Stimulated activated naive CD8-positive, alpha-beta T cell treated with anti-CD3 and anti-CD28 coated beads, Interleukin-15, Interleukin-2, amounts not matched to agents 100 ng/mL and 50 ng/mL, for 24 hours (primary cell): ENCODE measurements around the gene CETP.
A peak's percentile ranks its signal among the peaks of the same experiment; 100 is the strongest.

Experiments
- H3K27ac Mint-ChIP-seq: one replicate; pipeline ENCODE4 v1.8.0; 2021; ENCODE audit warnings: mild to moderate bottlenecking, mixed read lengths
- H3K27me3 Mint-ChIP-seq: one replicate; pipeline ENCODE4 v1.8.0; 2021; ENCODE audit warnings: mixed read lengths
- H3K36me3 Mint-ChIP-seq: one replicate; pipeline ENCODE4 v1.8.0; 2021; ENCODE audit warnings: low read depth, mixed read lengths
- H3K4me1 Mint-ChIP-seq: one replicate; pipeline ENCODE4 v1.8.0; 2021; ENCODE audit warnings: low read depth, mixed read lengths
- H3K4me3 Mint-ChIP-seq: one replicate; pipeline ENCODE4 v1.8.0; 2021; ENCODE audit warnings: mild to moderate bottlenecking, mixed read lengths
- H3K9me3 Mint-ChIP-seq: one replicate; pipeline ENCODE4 v1.8.0; 2021; ENCODE audit warnings: mixed read lengths

CETP gene

DNA sequence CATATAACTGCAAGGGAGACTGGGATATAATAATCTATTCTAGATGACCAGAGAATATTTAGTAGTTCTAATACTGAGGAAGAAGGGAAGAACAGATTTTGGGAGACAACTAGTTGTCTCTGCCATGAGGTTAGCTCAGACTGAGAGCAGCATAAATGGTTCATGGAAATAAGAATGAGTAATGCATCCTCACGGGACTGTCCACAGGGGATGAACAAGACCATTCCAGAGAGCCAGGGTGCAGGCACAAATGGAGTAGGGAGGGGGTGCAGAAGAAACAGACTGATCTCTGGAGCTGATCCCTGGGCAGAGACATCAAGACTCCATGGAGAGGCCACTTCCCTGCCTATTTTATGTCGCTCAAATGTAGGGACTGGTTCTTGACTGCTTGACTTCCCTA is 58.0 kb downstream of the CETP start:
- Mint-ChIP-seq H3K4me1 (peaks cover 78% of the 10 kb centered on the region), H3K36me3 (peaks cover 71% of the 10 kb centered on the region), H3K4me3 (no peak overlapping the region), H3K27me3 (no peaks in the 10 kb centered on the region), H3K27ac (no peak overlapping the region), H3K9me3 (no peaks in the 10 kb centered on the region)

DNA sequence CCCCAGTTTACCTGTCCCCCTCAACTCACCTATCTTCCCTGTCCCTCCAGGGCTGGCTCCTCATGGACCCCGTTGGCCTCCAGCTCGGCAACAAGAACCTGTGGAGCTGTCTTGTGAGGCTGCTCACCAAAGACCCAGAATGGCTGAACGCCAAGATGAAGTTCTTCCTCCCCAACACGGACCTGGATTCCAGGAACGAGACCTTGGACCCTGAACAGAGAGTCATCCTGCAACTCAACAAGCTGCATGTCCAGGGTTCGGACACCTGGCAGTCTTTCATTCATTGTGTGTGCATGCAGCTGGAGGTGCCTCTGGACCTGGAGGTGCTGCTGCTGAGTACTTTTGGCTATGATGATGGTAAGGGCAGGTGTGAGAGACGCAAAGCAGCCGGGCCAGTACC is 58.9 kb downstream of the CETP start:
- H3K4me1 Mint-ChIP-seq, result peaks cover 79% of the 10 kb centered on the region
- H3K27ac Mint-ChIP-seq, result no peak overlapping the region
- H3K4me3 Mint-ChIP-seq, result no peak overlapping the region
- H3K36me3 Mint-ChIP-seq, result peaks cover 74% of the 10 kb centered on the region
- no peaks in the 10 kb centered on the region for H3K27me3 Mint-ChIP-seq
- H3K9me3 Mint-ChIP-seq, result no peaks in the 10 kb centered on the region

DNA sequence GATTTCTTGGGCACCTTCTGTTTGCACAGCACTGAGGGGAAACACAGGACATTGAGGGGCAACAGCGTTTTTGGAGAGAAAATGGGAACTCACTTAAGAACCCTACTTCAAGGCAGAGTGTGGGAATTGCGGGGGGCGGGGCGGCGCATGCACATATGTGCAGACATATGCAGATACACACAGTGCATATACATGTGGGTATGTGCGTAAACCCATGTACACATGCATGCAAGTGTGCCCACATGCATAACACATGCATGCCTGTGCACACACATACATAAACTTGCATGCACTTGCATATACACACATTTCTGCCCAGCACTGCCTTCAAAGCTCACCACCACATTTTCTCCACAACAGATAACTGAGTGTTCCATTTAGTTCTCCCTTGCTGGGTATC is 60.0 kb downstream of the CETP start:
- Mint-ChIP-seq H3K4me1 (peaks cover 82% of the 10 kb centered on the region), H3K27me3 (no peaks in the 10 kb centered on the region), H3K4me3 (no peak overlapping the region), H3K36me3 (peaks cover 78% of the 10 kb centered on the region), H3K9me3 (no peaks in the 10 kb centered on the region), H3K27ac (peak overlapping the region; percentile 29)

DNA sequence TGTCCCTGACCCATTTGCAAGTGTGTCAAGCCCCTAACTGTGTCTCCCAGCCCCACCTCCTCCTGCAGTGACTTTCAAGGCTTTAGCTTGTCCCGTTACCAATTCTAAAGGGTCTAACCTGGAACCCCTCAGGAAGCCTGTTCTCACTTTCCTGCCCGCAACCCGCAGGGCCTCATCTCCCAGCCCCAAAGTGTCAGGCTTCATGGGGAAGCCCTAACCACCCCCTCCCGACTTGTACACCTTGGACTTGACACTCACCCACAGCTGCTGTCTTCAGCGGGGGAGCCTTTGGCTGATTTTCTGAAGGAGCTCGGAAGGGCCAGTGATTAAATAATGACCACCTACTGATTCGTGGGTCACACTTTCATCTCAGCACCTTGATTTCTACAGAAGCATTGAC is 60.7 kb downstream of the CETP start:
- peaks cover 78% of the 10 kb centered on the region for H3K36me3 Mint-ChIP-seq
- no peaks in the 10 kb centered on the region for H3K27me3 Mint-ChIP-seq
- peak overlapping the region; percentile 29 for H3K27ac Mint-ChIP-seq
- H3K9me3 Mint-ChIP-seq, result no peaks in the 10 kb centered on the region
- H3K4me1 Mint-ChIP-seq, result peaks cover 82% of the 10 kb centered on the region
- H3K4me3 Mint-ChIP-seq, result peak overlapping the region; percentile 1

DNA sequence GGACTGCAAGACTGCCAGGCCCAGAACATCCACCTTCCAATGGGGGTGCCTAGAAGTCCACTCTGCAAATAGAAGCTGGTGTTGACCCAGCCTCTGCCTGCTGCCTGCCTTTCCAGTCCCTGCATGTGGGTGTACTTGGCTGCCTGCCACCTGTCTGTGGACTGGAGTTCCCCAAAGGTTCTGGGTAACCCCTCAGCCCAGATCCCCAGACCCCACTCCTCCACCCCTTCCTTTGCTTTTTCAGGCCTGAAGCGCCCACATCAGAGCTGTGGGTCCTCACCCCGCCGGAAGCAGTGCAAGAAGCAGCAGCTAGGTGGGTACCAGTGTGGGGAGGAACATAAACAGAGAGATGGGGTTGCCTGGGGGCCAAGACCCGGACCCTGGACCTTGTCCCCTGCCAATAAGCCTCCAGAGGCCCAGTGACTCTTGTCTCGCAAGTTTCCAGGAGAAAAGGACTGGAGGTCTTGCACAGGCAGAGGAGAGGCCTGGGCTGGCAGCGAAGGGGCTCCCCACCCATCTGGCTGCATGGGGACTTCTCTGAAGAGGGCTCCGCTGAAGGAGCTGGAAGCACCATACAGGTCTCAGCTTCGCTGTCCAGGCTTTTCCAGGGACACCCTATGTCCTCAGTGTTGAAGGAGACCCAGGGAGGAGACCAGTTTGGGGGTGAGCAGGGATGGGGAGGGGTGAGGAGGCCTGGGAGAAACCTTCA is 61.9 kb downstream of the CETP start:
- Mint-ChIP-seq H3K9me3 (no peaks in the 10 kb centered on the region), H3K36me3 (peaks cover 76% of the 10 kb centered on the region), H3K27ac (peak overlapping the region; percentile 78), H3K27me3 (no peaks in the 10 kb centered on the region), H3K4me3 (no peak overlapping the region), H3K4me1 (peaks cover 90% of the 10 kb centered on the region)

DNA sequence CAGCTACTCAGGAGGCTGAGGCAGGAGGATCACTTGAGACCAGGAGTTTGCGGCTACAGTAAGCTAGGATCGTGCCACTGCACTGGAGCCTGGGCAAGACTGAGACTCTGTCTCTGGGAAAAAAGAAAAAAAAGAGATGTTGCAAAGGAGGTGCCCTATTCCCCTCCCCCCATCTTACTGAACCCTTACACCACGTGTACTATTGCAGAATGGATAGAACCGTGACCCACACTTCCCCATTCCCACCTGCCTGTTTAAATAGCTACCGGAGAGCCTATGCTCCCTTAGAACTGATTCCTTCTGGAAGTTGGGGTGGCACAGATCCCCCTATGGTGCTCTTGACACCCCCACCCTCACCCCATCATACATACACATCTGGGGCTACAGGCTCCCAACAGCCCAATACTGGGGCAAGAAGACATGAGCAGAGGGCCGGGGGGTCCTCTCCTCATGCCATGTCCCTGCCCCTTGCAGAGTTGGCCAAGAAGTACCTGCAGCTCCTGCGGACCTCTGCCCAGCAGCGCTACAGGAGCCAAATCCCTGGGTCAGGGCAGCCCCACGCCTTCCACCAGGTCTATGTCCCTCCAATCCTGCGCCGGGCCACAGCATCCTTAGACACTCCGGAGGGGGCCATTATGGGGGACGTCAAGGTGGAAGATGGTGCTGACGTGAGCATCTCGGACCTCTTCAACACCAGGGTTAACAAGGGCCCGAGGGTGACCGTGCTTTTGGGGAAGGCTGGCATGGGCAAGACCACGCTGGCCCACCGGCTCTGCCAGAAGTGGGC is 63.3 kb downstream of the CETP start:
- H3K4me1 Mint-ChIP-seq, result peaks cover 94% of the 10 kb centered on the region
- no peaks in the 10 kb centered on the region for H3K27me3 Mint-ChIP-seq
- H3K27ac Mint-ChIP-seq, result no peak overlapping the region
- H3K9me3 Mint-ChIP-seq, result no peaks in the 10 kb centered on the region
- H3K36me3 Mint-ChIP-seq, result peaks cover 74% of the 10 kb centered on the region
- H3K4me3 Mint-ChIP-seq, result no peak overlapping the region

DNA sequence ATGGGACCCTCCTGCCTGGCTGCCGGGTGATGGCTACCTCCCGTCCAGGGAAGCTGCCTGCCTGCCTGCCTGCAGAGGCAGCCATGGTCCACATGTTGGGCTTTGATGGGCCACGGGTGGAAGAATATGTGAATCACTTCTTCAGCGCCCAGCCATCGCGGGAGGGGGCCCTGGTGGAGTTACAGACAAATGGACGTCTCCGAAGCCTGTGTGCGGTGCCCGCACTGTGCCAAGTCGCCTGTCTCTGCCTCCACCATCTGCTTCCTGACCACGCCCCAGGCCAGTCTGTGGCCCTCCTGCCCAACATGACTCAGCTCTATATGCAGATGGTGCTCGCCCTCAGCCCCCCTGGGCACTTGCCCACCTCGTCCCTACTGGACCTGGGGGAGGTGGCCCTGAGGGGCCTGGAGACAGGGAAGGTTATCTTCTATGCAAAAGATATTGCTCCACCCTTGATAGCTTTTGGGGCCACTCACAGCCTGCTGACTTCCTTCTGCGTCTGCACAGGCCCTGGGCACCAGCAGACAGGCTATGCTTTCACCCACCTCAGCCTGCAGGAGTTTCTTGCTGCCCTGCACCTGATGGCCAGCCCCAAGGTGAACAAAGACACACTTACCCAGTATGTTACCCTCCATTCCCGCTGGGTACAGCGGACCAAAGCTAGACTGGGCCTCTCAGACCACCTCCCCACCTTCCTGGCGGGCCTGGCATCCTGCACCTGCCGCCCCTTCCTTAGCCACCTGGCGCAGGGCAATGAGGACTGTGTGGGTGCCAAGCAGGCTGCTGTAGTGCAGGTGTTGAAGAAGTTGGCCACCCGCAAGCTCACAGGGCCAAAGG is 64.4 kb downstream of the CETP start:
- Mint-ChIP-seq H3K27me3 (no peaks in the 10 kb centered on the region), H3K27ac (no peak overlapping the region), H3K9me3 (no peaks in the 10 kb centered on the region), H3K36me3 (peaks cover 76% of the 10 kb centered on the region), H3K4me1 (peaks cover 94% of the 10 kb centered on the region), H3K4me3 (no peak overlapping the region)

DNA sequence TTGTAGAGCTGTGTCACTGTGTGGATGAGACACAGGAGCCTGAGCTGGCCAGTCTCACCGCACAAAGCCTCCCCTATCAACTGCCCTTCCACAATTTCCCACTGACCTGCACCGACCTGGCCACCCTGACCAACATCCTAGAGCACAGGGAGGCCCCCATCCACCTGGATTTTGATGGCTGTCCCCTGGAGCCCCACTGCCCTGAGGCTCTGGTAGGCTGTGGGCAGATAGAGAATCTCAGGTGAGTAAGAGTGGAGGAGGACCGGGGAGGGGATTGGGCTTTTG is 65.0 kb downstream of the CETP start:
- Mint-ChIP-seq H3K4me3 (no peak overlapping the region), H3K9me3 (no peaks in the 10 kb centered on the region), H3K27me3 (no peaks in the 10 kb centered on the region), H3K4me1 (peaks cover 94% of the 10 kb centered on the region), H3K36me3 (peaks cover 76% of the 10 kb centered on the region), H3K27ac (no peak overlapping the region)

DNA sequence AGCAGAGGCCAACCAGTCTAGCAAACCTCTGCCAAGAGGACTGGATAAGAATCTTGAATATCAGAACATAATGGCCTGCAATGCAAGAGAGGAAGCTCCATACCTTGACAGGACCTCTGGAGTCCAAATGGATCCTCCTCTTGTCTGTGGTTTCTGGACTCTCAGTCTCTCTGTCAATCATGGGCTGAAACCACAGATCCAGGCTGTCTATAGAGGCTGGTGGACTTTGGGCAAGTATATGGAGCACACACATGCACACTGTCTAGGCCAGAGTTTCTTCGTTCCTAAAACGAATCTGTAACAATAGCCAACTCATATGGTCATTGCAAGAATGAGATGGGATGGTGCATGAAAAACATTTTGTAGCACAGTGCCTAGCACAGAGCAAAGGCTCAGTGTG is 65.3 kb downstream of the CETP start:
- peaks cover 76% of the 10 kb centered on the region for H3K36me3 Mint-ChIP-seq

DNA sequence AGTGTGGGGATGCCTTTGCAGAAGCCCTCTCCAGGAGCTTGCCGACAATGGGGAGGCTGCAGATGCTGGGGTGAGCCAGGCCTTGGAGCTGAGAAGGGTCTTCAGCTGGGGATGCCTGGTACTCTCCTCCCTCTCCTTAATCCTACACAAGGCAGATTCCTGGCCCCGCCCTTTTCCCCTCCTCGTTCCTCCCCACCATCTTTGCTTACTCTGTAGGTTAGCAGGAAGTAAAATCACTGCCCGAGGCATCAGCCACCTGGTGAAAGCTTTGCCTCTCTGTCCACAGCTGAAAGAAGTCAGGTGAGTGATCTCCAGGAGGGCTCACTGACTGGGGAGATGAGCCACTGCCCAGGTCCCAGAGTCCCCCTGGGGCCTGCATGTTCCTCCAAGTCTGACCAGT is 66.3 kb downstream of the CETP start:
- H3K9me3 Mint-ChIP-seq, result no peaks in the 10 kb centered on the region
- H3K4me1 Mint-ChIP-seq, result peaks cover 82% of the 10 kb centered on the region
- H3K27ac Mint-ChIP-seq, result peak overlapping the region; percentile 21
- no peaks in the 10 kb centered on the region for H3K27me3 Mint-ChIP-seq
- no peak overlapping the region for H3K4me3 Mint-ChIP-seq
- H3K36me3 Mint-ChIP-seq, result peaks cover 70% of the 10 kb centered on the region

More for the DNA sequence above, 65.3 kb downstream of the CETP start:
- Mint-ChIP-seq H3K27me3 (no peaks in the 10 kb centered on the region), H3K9me3 (no peaks in the 10 kb centered on the region), H3K27ac (no peak overlapping the region), H3K4me3 (no peak overlapping the region), H3K4me1 (peaks cover 90% of the 10 kb centered on the region)

DNA sequence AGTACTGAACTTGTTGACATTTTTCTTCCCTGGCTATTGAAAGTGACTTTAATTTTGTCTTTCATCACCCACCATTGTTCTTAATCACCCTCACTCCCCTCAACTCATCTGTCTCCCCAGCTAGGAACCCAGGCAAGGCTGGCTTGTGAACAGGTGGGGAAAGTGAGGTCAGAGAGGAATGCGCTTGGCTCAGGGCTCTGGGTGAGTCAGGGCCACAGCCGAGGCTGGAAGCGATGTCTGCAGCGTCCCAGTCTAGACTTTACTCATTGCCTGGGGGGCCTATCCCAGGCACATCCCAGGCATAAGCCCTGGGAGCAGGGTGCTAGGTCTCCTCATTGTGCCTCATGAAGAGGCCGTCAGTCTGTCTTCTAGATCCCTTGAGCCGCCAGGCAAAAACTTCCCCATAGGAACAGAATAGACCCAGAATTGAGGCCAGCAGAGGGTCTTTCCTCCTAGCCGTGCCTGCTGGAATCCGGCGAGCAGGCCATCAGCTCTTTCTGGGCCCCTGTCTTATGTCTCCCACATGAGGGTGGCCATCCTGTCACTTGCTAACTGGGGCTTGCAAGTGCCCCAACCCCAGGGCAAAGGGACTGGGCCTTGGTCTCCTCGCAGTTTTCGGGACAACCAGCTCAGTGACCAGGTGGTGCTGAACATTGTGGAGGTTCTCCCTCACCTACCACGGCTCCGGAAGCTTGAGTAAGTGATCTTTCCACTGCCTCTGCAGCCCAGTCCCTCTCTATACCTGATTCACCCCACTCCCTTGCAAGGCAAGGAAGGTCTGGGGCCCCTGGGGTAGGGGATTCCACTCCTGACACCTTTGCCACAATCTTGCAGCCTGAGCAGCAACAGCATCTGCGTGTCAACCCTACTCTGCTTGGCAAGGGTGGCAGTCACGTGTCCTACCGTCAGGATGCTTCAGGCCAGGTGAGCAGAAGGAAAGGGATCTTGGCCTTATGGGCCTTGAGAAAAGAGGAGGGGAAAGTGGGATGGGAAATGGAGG is 67.7 kb downstream of the CETP start:
- Mint-ChIP-seq H3K9me3 (no peaks in the 10 kb centered on the region), H3K4me1 (peaks cover 80% of the 10 kb centered on the region), H3K27ac (no peak overlapping the region), H3K36me3 (peaks cover 84% of the 10 kb centered on the region), H3K27me3 (no peaks in the 10 kb centered on the region), H3K4me3 (no peak overlapping the region)

DNA sequence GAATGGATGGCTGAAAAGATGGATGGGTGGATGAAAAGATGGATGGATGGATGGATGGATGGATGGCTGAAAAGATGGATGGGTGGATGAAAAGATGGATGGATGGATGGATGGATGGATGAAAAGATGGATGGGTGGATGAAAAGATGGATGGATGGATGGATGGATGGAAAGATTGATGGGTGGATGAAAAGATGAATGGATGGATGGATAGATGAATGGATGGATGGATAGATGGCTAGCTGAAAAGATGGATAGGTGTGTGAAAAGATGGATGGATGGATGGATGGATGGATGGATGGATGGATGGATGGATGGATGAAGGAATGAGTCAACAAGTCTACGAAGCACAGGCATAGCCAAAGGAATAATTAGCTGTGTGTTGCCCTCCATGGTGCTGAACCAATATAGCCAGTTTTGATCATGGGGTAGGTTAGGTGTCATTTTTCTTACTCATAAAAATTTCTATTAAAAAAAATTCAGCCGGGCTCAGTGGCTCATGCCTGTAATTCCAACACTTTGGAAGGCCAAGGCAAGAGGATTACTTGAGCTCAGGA is 68.7 kb downstream of the CETP start:
- no peaks in the 10 kb centered on the region for H3K27me3 Mint-ChIP-seq
- no peaks in the 10 kb centered on the region for H3K9me3 Mint-ChIP-seq
- peaks cover 78% of the 10 kb centered on the region for H3K4me1 Mint-ChIP-seq
- peaks cover 88% of the 10 kb centered on the region for H3K36me3 Mint-ChIP-seq
- no peak overlapping the region for H3K27ac Mint-ChIP-seq
- H3K4me3 Mint-ChIP-seq, result no peak overlapping the region

DNA sequence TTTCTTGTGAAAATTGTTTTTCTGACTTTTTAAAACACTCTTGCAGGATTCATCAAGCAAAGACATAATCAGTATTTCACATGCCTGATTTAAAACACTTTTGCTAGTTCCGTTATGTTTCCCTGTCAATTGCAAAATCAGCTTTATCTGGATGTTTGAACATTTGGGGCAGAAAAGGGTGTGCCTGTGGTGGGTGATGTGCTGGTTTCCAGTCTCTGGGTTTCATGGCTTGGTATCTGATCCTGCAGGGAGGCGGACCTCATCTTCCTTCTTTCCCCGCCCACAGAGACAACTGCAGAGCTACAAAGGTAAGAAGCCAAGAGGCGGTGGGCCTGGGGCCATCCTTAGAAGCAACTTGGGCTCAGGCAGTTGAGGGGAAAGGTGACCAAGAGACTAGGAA is 69.4 kb downstream of the CETP start:
- Mint-ChIP-seq H3K9me3 (no peaks in the 10 kb centered on the region), H3K27me3 (no peaks in the 10 kb centered on the region), H3K4me3 (no peak overlapping the region), H3K27ac (peak overlapping the region; percentile 50), H3K36me3 (peaks cover 86% of the 10 kb centered on the region), H3K4me1 (peaks cover 78% of the 10 kb centered on the region)

DNA sequence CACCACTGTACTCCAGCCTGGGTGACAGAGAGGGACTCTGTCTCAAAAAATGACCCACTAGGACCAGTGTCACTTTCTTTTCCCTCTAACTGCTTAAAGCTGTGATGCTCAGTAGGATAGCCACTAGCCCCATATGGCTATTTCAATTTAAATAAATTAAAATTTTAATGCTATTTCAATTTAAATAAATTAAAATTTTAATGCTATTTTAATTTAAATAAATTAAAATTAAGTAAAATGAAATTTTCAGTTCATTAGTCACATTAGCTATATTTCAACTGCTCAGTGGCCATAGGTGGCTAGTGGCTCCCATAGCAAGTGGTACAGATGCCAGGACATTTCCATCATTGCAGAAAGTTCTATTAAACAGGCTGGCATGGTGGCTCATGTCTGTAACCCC is 70.6 kb downstream of the CETP start:
- H3K4me3 Mint-ChIP-seq, result no peak overlapping the region
- no peak overlapping the region for H3K27ac Mint-ChIP-seq
- H3K36me3 Mint-ChIP-seq, result peaks cover 82% of the 10 kb centered on the region
- H3K9me3 Mint-ChIP-seq, result no peaks in the 10 kb centered on the region
- no peaks in the 10 kb centered on the region for H3K27me3 Mint-ChIP-seq
- H3K4me1 Mint-ChIP-seq, result peaks cover 75% of the 10 kb centered on the region
